GM23338 (cell line): ENCODE data around the gene EIF4G3. TPM values are rescaled to one million over a fixed set of nuclear protein-coding genes. Genes with fewer than 3 reads are reported as not detected.

Source experiments
- ATAC-seq: fragments of 200-7000 bp; cut with Tn5 transposase; 3 replicates; pipeline ENCODE4 v1.9.1; 2020
- DNase-seq: peaks from one replicate; pipeline ENCODE4 v3.0.0-alpha.2; 2015; ENCODE audit warnings: low spot score
- H2AFZ ChIP-seq: fragments of 200-600 bp; sonication (generic); 2 replicates; pipeline ENCODE4 v1.8.0; 2016; ENCODE audit warnings: antibody characterized with exemption, mild to moderate bottlenecking, moderate library complexity
- H3F3A ChIP-seq: fragments of 200-600 bp; sonication (generic); replicated peaks from 2 replicates; pipeline ENCODE4 v1.8.0; 2017; ENCODE audit warnings: antibody characterized with exemption, mixed run types, low read depth
- H3K27ac ChIP-seq: fragments of 200-600 bp; sonication (generic); 2 replicates; pipeline ENCODE4 v1.6.1; 2016; ENCODE audit warnings: low read depth
- H3K27me3 ChIP-seq: fragments of 200-600 bp; sonication (generic); 2 replicates; pipeline ENCODE4 v1.8.0; 2016; ENCODE audit warnings: mild to moderate bottlenecking, mixed run types, moderate library complexity; ENCODE audit not compliant: insufficient read depth
- H3K36me3 ChIP-seq: fragments of 200-600 bp; sonication (generic); 2 replicates; pipeline ENCODE4 v1.8.0; 2016; ENCODE audit warnings: mild to moderate bottlenecking; ENCODE audit not compliant: insufficient read depth
- H3K4me1 ChIP-seq: fragments of 200-600 bp; sonication (generic); 2 replicates; pipeline ENCODE4 v1.8.0; 2016; ENCODE audit warnings: mild to moderate bottlenecking, moderate library complexity; ENCODE audit not compliant: insufficient read depth
- H3K4me2 ChIP-seq: fragments of 200-600 bp; sonication (generic); 2 replicates; pipeline ENCODE4 v1.7.1; 2017; ENCODE audit warnings: mixed run types
- H3K4me3 ChIP-seq: fragments of 200-600 bp; sonication (generic); 2 replicates; pipeline ENCODE4 v1.6.1; 2016; ENCODE audit warnings: mixed run types
- H3K79me2 ChIP-seq: fragments of 200-600 bp; sonication (generic); replicated peaks from 2 replicates; pipeline ENCODE4 v1.8.0; 2017; ENCODE audit warnings: mild to moderate bottlenecking; ENCODE audit not compliant: insufficient read depth
- H3K9me2 ChIP-seq: fragments of 200-600 bp; sonication (generic); 2 replicates; pipeline ENCODE4 v1.8.0; 2017; ENCODE audit not compliant: insufficient read depth
- H4K20me1 ChIP-seq: fragments of 200-600 bp; sonication (generic); replicated peaks from 2 replicates; pipeline ENCODE4 v1.8.0; 2017; ENCODE audit warnings: mild to moderate bottlenecking; ENCODE audit not compliant: insufficient read depth
- H3K27ac Mint-ChIP-seq: 2 replicates; pipeline ENCODE4 v1.8.0; 2020; ENCODE audit warnings: inconsistent platforms, mild to moderate bottlenecking, moderate library complexity, mixed read lengths
- H3K27me3 Mint-ChIP-seq: 3 replicates; pipeline ENCODE4 v1.8.0; 2022; ENCODE audit warnings: low read depth, mild to moderate bottlenecking, moderate library complexity, mixed read lengths, inconsistent platforms; ENCODE audit not compliant: insufficient read depth, poor library complexity
- H3K36me3 Mint-ChIP-seq: 3 replicates; pipeline ENCODE4 v1.8.0; 2021; ENCODE audit warnings: low read depth, mild to moderate bottlenecking, inconsistent platforms, moderate library complexity, mixed read lengths
- H3K4me1 Mint-ChIP-seq: 3 replicates; pipeline ENCODE4 v1.8.0; 2020; ENCODE audit warnings: mild to moderate bottlenecking, inconsistent platforms, mixed read lengths
- H3K4me3 Mint-ChIP-seq: 3 replicates; pipeline ENCODE4 v1.8.0; 2021; ENCODE audit warnings: moderate library complexity, mild to moderate bottlenecking, inconsistent platforms, mixed read lengths
- H3K9me3 Mint-ChIP-seq: 3 replicates; pipeline ENCODE4 v1.8.0; 2020; ENCODE audit warnings: moderate library complexity, mild to moderate bottlenecking, inconsistent platforms, mixed read lengths
- CREB1 ChIP-seq: fragments of 250-450 bp; sonication (Bioruptor Pico); IDR thresholded peaks from 2 replicates; pipeline ENCODE4 v1.5.0; 2020; ENCODE audit warnings: low read depth, mild to moderate bottlenecking, moderate library complexity
- ETS1 ChIP-seq: IDR thresholded peaks from 2 replicates; pipeline ENCODE4 v1.6.1; 2016; ENCODE audit warnings: antibody characterized with exemption
- EZH2 ChIP-seq: fragments of 200-600 bp; sonication (generic); IDR thresholded peaks from one replicate; pipeline ENCODE4 v1.8.0; 2017; ENCODE audit warnings: antibody characterized with exemption, mild to moderate bottlenecking, low read depth; ENCODE audit not compliant: unreplicated experiment
- EZH2phosphoT487 ChIP-seq: fragments of 200-600 bp; sonication (generic); IDR thresholded peaks from one replicate; pipeline ENCODE4 v1.8.1; 2018; ENCODE audit warnings: antibody characterized with exemption; ENCODE audit not compliant: unreplicated experiment
- JUNB ChIP-seq: IDR thresholded peaks from one replicate; pipeline ENCODE4 v1.6.1; 2016; ENCODE audit warnings: antibody characterized with exemption; ENCODE audit not compliant: unreplicated experiment
- REST ChIP-seq: IDR thresholded peaks from one replicate; pipeline ENCODE4 v1.6.1; 2018; ENCODE audit warnings: antibody characterized with exemption; ENCODE audit not compliant: unreplicated experiment
- STAT1 ChIP-seq: IDR thresholded peaks from one replicate; pipeline ENCODE4 v1.6.1; 2016; ENCODE audit warnings: antibody characterized with exemption; ENCODE audit not compliant: unreplicated experiment
- ZNF114 ChIP-seq: fragments of 250-450 bp; sonication (Bioruptor Pico); IDR thresholded peaks from 2 replicates; pipeline ENCODE4 v1.5.0; 2020; ENCODE audit warnings: mild to moderate bottlenecking, moderate library complexity
- ZNF331 ChIP-seq: fragments of 250-450 bp; sonication (Bioruptor Pico); IDR thresholded peaks from 2 replicates; pipeline ENCODE4 v1.5.0; 2020; ENCODE audit warnings: low read depth, mild to moderate bottlenecking, moderate library complexity
- ZNF462 ChIP-seq: fragments of 250-450 bp; sonication (Bioruptor Pico); IDR thresholded peaks from 2 replicates; pipeline ENCODE4 v1.5.0; 2020; ENCODE audit warnings: mild to moderate bottlenecking, moderate library complexity
- polyA plus RNA-seq: library from polyadenylated mRNA; unstranded; fragments of >200 nt; fragmentation: Nextera tagmentation; extraction: Ambion mirVana; gene quantifications from 2 replicates; pipeline ENCODE4 v1.2.1, GENCODE V29; 2016
- total RNA-seq: library from RNA; depleted of rRNA; stranded (reverse); fragments of >200 nt; shearing (Covaris generic); gene quantifications from 2 replicates; pipeline ENCODE4 v1.2.3, GENCODE V29; 2014
- TF ChIP-seq, protein P1 (sequence below), 2 experiments: fragments of 200-600 bp in 1 of 2; sonication (generic) in 1 of 2; conservative IDR thresholded peaks; 2 replicates each; pipeline versions ENCODE4 v1.5.1 to v1.6.1; 2016 to 2017; ENCODE audit warnings: antibody characterized with exemption in 2 of 2, low read depth in 2 of 2, mild to moderate bottlenecking in 2 of 2, moderate library complexity in 1 of 2

The EIF4G3 gene
- total and polyA plus RNA-seq, 2 experiments from 2014 or later, result 37.9 to 68.1 TPM

GRCh38 chr1:20771780-20772179 lies 404.9 kb downstream of the EIF4G3 start (continued):
- TF ChIP-seq ZNF114, result no peak
- TF ChIP-seq EZH2phosphoT487, result no peak
- TF ChIP-seq, protein P1, sequence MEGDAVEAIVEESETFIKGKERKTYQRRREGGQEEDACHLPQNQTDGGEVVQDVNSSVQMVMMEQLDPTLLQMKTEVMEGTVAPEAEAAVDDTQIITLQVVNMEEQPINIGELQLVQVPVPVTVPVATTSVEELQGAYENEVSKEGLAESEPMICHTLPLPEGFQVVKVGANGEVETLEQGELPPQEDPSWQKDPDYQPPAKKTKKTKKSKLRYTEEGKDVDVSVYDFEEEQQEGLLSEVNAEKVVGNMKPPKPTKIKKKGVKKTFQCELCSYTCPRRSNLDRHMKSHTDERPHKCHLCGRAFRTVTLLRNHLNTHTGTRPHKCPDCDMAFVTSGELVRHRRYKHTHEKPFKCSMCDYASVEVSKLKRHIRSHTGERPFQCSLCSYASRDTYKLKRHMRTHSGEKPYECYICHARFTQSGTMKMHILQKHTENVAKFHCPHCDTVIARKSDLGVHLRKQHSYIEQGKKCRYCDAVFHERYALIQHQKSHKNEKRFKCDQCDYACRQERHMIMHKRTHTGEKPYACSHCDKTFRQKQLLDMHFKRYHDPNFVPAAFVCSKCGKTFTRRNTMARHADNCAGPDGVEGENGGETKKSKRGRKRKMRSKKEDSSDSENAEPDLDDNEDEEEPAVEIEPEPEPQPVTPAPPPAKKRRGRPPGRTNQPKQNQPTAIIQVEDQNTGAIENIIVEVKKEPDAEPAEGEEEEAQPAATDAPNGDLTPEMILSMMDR (conservative IDR thresholded peaks at IDR 0.05; ENCODE audit: low read depth in 2 of 2), result no peak
- TF ChIP-seq REST, result no peak
- no peak for TF ChIP-seq STAT1
- TF ChIP-seq JUNB, result no peak

DNA sequence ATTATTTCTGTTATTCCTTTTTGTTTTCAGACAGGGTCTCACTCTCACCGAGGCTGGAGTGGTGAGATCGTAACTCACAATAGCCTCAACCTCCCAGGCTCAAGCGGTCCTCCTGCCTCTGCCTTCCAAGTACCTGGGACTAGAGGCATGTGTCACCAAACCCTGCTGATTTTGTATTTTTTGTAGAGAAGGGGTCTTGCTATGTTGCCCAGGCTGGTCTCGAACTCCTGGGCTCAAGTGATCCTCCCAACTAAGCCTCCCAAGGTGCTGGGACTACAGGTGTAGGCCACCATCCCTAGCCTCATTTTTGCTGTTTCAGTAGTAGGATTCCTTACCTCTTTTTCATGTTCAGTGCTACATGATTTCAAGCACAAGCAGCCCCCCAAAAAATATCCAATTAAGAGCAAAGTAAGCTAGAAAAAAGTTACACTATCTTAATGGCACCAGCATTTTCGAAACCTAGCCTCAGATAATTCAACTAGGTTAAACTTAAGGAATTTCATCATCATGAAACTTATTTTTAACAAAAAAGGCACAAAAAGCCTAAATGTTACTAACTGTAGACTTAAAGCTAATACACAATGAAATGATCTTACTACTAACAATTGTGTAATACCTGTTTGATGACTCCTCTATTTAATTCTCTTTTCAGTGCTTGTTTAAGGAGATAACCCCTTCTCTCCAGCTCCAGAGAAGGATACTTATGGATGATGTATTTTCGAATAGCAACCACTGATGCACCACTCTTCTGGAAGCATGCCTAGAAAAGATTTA lies 406.2 kb downstream of the EIF4G3 start:
- no peak overlapping the region for H3K27ac Mint-ChIP-seq
- no peaks in the 10 kb centered on the region for H3K4me1 Mint-ChIP-seq
- peaks cover 85% of the 10 kb centered on the region for H3K36me3 Mint-ChIP-seq
- Histone ChIP-seq H3K4me1 (no peaks in the 10 kb centered on the region), H3K79me2 (no peaks in the 10 kb centered on the region), H3K27ac (no peak overlapping the region), H3K36me3 (peaks cover 76% of the 10 kb centered on the region), H4K20me1 (peaks cover 13% of the 10 kb centered on the region), H3F3A (no peaks in the 10 kb centered on the region; the same call in 1 of the 2 replicates), H2AFZ (no peak overlapping the region), H3K9me2 (no peaks in the 10 kb centered on the region), H3K4me2 (no peak overlapping the region), H3K27me3 (no peaks in the 10 kb centered on the region), H3K4me3 (no peak overlapping the region)
- no peak overlapping the region for H3K4me3 Mint-ChIP-seq
- H3K9me3 Mint-ChIP-seq, result no peaks in the 10 kb centered on the region
- peaks cover 4% of the 10 kb centered on the region for H3K27me3 Mint-ChIP-seq
- ATAC-seq (no peak), DNase-seq (no peak)
- TF ChIP-seq ZNF462 (no peak), EZH2 (no peak), ZNF331 (CRISPR knock-in tag) (no peak), ZNF114 (no peak), CREB1 (CRISPR knock-in tag) (no peak), STAT1 (no peak), ETS1 (no peak), EZH2phosphoT487 (no peak)
